GM13976 (cell line): ENCODE measurements around the gene CTU1.
A peak's percentile ranks its signal among the peaks of the same experiment; 100 is the strongest.

Experiments
- DNase-seq: peaks from one replicate; pipeline ENCODE4 v3.0.0; 2012; ENCODE audit warnings: low spot score
- in situ Hi-C: fragments of 300-500 bp; cut with MboI; formaldehyde crosslinking; loops from one replicate; pipeline ENCODE4 v1.12.0; 2022; ENCODE audit warnings: low sequenced_read_pairs, mixed read lengths, inconsistent platforms; ENCODE audit not compliant: unreplicated experiment
- TF ChIP-seq, protein P1 (sequence below): IDR thresholded peaks from 2 replicates; pipeline ENCODE4 v1.5.1; 2012; ENCODE audit warnings: borderline replicate concordance, mild to moderate bottlenecking; ENCODE audit not compliant: insufficient read depth; ENCODE audit errors: extremely low read depth, missing control alignments, control extremely low read depth

Gene CTU1

GRCh38 chr19:51135004-51135403 is 26.8 kb upstream of the CTU1 start:
- in situ Hi-C loops = no loop called here
- DNase-seq = no peak
- TF ChIP-seq, protein P1, sequence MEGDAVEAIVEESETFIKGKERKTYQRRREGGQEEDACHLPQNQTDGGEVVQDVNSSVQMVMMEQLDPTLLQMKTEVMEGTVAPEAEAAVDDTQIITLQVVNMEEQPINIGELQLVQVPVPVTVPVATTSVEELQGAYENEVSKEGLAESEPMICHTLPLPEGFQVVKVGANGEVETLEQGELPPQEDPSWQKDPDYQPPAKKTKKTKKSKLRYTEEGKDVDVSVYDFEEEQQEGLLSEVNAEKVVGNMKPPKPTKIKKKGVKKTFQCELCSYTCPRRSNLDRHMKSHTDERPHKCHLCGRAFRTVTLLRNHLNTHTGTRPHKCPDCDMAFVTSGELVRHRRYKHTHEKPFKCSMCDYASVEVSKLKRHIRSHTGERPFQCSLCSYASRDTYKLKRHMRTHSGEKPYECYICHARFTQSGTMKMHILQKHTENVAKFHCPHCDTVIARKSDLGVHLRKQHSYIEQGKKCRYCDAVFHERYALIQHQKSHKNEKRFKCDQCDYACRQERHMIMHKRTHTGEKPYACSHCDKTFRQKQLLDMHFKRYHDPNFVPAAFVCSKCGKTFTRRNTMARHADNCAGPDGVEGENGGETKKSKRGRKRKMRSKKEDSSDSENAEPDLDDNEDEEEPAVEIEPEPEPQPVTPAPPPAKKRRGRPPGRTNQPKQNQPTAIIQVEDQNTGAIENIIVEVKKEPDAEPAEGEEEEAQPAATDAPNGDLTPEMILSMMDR = no peak

GRCh38 chr19:51131780-51132680 is 23.8 kb upstream of the CTU1 start:
- TF ChIP-seq, protein P1 = no peak
- peak; percentile 57 for DNase-seq
- in situ Hi-C loops = no loop called here

GRCh38 chr19:51129716-51130115 is 21.5 kb upstream of the CTU1 start:
- in situ Hi-C loops = no loop called here
- TF ChIP-seq, protein P1 = no peak
- DNase-seq = no peak

- no peak for DNase-seq
- TF ChIP-seq, protein P1 = no peak
- in situ Hi-C loops = no loop called here
Observed at GRCh38 chr19:51128227-51128626, 20.0 kb upstream of the CTU1 start.

DNA sequence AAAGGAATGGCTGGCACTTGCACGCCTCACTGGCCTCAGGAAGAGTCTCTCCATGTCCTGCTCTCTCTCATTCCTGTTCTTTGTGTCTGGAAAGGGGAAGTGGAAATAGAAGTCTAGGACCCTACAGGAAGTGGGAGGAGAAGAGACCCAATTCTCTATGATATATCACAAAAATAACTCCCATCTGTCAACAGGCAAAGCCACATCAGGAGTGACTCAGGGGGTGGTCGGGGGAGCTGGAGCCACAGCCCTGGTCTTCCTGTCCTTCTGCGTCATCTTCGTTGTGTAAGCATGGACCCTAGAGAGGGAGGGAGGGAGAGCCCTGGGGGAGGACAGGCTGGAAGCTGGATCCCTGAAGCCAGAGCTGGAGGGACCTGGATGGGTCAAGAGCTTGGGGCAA is 19.5 kb upstream of the CTU1 start:
- in situ Hi-C loops = no loop called here
- no peak for DNase-seq
- TF ChIP-seq, protein P1 = no peak

- no peak for DNase-seq
- in situ Hi-C loops = no loop called here
- TF ChIP-seq, protein P1 = no peak
Observed at GRCh38 chr19:51127032-51127431, 18.8 kb upstream of the CTU1 start.
